Measurements from ENCODE around the gene RECK.

DNA sequence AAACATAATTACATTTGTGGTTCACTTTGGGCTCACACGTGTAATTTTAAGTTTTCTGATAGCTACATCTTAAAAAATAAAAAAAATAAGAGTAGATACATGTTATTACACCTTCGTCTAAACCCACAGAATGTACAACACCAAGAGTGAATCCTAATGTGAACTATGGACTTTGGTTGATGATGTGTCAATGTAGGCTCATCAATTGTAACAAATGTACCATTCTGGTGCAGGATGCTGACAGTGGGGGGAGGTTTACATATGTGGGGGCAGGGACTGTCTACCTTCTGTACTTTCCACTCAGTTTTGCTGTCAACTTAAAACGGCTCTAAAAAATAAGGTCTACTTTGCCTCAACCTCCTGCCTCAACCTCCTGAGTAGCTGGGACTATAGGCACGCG is 2.5 kb upstream of the RECK start:
- TF ChIP-seq POLR2AphosphoS5 (IDR thresholded peaks at IDR 0.05): no peak
- TF ChIP-seq, protein P1, sequence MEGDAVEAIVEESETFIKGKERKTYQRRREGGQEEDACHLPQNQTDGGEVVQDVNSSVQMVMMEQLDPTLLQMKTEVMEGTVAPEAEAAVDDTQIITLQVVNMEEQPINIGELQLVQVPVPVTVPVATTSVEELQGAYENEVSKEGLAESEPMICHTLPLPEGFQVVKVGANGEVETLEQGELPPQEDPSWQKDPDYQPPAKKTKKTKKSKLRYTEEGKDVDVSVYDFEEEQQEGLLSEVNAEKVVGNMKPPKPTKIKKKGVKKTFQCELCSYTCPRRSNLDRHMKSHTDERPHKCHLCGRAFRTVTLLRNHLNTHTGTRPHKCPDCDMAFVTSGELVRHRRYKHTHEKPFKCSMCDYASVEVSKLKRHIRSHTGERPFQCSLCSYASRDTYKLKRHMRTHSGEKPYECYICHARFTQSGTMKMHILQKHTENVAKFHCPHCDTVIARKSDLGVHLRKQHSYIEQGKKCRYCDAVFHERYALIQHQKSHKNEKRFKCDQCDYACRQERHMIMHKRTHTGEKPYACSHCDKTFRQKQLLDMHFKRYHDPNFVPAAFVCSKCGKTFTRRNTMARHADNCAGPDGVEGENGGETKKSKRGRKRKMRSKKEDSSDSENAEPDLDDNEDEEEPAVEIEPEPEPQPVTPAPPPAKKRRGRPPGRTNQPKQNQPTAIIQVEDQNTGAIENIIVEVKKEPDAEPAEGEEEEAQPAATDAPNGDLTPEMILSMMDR (IDR thresholded peaks at IDR 0.05): no peak

All from breast epithelium (tissue), 3 donors.